Activated CD4-positive, alpha-beta memory T cell treated with anti-CD3 and anti-CD28 coated beads for 36 hours (primary cell): ENCODE data around the gene SLC25A39. TPM values are rescaled to one million over a fixed set of nuclear protein-coding genes. Genes with fewer than 3 reads are reported as not detected.
"Not testable (repeated sequence)": the region's sequence is repeated elsewhere in the genome, so short reads cannot be mapped to it uniquely, and the experiment has no call there.

Source experiments
- CTCF ChIA-PET: fragments of 350-600 bp; sonication (Branson Sonifier 250); formaldehyde crosslinking; loops from one replicate; lab custom pipeline; 2021; ENCODE audit warnings: antibody characterized with exemption, inconsistent platforms; lab: Charles Lee
- POLR2A ChIA-PET: fragments of 350-600 bp; sonication (Branson Sonifier 250); formaldehyde crosslinking; loops from one replicate; lab custom pipeline; 2021; ENCODE audit warnings: antibody characterized with exemption; lab: Charles Lee
- DNase-seq: peaks from one replicate; pipeline ENCODE4 v3.0.0-alpha.2; 2020
- H3K27ac Mint-ChIP-seq: one replicate; pipeline ENCODE4 v1.8.0; 2021; ENCODE audit warnings: mixed read lengths
- H3K27me3 Mint-ChIP-seq: one replicate; pipeline ENCODE4 v1.8.0; 2021; ENCODE audit warnings: mixed read lengths
- H3K36me3 Mint-ChIP-seq: one replicate; pipeline ENCODE4 v1.8.0; 2021; ENCODE audit warnings: mixed read lengths
- H3K4me1 Mint-ChIP-seq: one replicate; pipeline ENCODE4 v1.8.0; 2021; ENCODE audit warnings: low read depth, mixed read lengths
- H3K4me3 Mint-ChIP-seq: one replicate; pipeline ENCODE4 v1.8.0; 2021; ENCODE audit warnings: mild to moderate bottlenecking, mixed read lengths
- H3K9me3 Mint-ChIP-seq: one replicate; pipeline ENCODE4 v1.8.0; 2021; ENCODE audit warnings: mixed read lengths
- intact Hi-C: fragments of 100-400 bp; cut with micrococcal nuclease; formaldehyde crosslinking; loops from one replicate; pipeline ENCODE4 v1.15.1; 2023
- total RNA-seq, 2 experiments: library from RNA; stranded (reverse); gene quantifications; one replicate each; pipeline ENCODE4 v1.2.3, GENCODE V29; 2021

Gene SLC25A39
- total RNA-seq, 2 experiments from 2014 or later, result 121 to 122 TPM

DNA sequence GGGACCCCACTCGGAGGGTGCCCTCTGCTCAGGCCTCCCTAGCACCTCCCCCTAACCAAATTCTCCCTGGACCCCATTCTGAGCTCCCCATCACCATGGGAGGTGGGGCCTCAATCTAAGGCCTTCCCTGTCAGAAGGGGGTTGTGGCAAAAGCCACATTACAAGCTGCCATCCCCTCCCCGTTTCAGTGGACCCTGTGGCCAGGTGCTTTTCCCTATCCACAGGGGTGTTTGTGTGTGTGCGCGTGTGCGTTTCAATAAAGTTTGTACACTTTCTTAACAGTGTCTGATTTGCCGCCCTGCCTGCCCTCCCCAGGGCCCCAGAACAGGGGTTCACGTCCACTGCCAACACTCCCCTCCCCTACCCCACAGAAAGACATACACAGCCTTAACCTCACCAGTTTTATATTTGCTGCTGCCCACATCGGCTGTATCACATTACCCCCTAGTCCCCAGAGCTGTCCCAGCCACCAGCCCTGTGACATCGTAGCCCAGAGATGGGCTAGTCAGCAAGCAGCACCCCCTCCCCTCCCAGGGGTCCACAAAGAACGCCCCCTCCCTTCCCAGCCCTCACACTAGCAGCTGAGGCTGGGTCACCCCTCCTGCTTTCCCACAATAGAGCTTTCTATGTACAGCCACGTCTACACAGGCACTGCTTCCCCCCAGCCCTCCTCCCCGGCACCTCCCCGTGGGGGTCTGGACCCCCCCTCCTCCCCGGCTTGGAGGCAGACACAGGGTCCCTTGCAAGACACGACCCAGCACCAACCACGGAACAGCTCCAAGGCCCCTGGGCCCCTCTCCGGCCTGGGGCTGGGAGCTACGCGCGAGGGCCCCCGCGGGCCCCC, 28.4 kb upstream of the SLC25A39 start:
- CTCF ChIA-PET, result interaction anchor here (0.6 to 2.6 kb wide), 9 partner anchors 8 to 389 kb away, joined by 3 to 15 read pairs (median 5); partner anchors contain the start of genes FAM171A2 and GRN
- Mint-ChIP-seq H3K4me1 (peaks cover 10% of the 10 kb centered on the region), H3K27ac (no peak overlapping the region), H3K4me3 (peak overlapping the region; percentile 35), H3K36me3 (peaks cover 11% of the 10 kb centered on the region), H3K9me3 (no peaks in the 10 kb centered on the region), H3K27me3 (no peaks in the 10 kb centered on the region)
- intact Hi-C loops, result no loop called here
- DNase-seq, result no peak
- POLR2A ChIA-PET, result interaction anchor here (1.0 kb wide), 1 partner anchor 132 kb away, joined by 3 read pairs; no protein-coding TSS in a partner anchor

GRCh38 chr17:44351961-44352827, 27.6 kb upstream of the SLC25A39 start:
- DNase-seq, result no peak
- H3K4me1 Mint-ChIP-seq, result peaks cover 10% of the 10 kb centered on the region
- H3K9me3 Mint-ChIP-seq, result no peaks in the 10 kb centered on the region
- intact Hi-C loops, result no loop called here
- H3K4me3 Mint-ChIP-seq, result no peak overlapping the region
- CTCF ChIA-PET, result interaction anchor here (0.6 to 5.2 kb wide), 9 partner anchors 11 to 408 kb away, joined by 3 to 32 read pairs (median 6); partner anchors contain the start of gene FAM171A2
- POLR2A ChIA-PET, result no interaction called here
- no peak overlapping the region for H3K27ac Mint-ChIP-seq
- peaks cover 11% of the 10 kb centered on the region for H3K36me3 Mint-ChIP-seq
- H3K27me3 Mint-ChIP-seq, result no peaks in the 10 kb centered on the region

DNA sequence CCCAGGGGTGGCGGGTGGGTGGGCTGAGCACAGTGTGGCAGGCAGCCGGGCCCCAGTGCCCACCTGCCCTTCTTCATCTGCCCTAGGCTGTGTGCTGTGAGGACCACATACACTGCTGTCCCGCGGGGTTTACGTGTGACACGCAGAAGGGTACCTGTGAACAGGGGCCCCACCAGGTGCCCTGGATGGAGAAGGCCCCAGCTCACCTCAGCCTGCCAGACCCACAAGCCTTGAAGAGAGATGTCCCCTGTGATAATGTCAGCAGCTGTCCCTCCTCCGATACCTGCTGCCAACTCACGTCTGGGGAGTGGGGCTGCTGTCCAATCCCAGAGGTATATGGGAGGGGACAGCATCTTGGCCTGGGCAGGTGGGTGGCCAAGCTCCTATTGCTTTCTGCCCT, 26.8 kb upstream of the SLC25A39 start:
- Mint-ChIP-seq H3K27me3 (no peaks in the 10 kb centered on the region), H3K4me3 (no peak overlapping the region), H3K27ac (no peak overlapping the region), H3K9me3 (no peaks in the 10 kb centered on the region), H3K36me3 (peaks cover 11% of the 10 kb centered on the region), H3K4me1 (peaks cover 10% of the 10 kb centered on the region)
- intact Hi-C loops, result no loop called here
- no peak for DNase-seq
- ChIA-PET POLR2A (no interaction called here), CTCF (interaction anchor here (0.6 to 5.2 kb wide), 13 partner anchors 11 to 407 kb away, joined by 3 to 32 read pairs (median 4); partner anchors contain the start of genes FAM171A2 and TMUB2)

GRCh38 chr17:44350733-44351226, 26.2 kb upstream of the SLC25A39 start:
- POLR2A ChIA-PET, result interaction anchor here (1.2 kb wide), 2 partner anchors 130 to 141 kb away, joined by 4 to 5 read pairs; no protein-coding TSS in a partner anchor
- Mint-ChIP-seq H3K27ac (no peak overlapping the region), H3K4me3 (no peak overlapping the region), H3K27me3 (no peaks in the 10 kb centered on the region), H3K9me3 (no peaks in the 10 kb centered on the region), H3K4me1 (peaks cover 17% of the 10 kb centered on the region), H3K36me3 (peaks cover 11% of the 10 kb centered on the region)
- CTCF ChIA-PET, result interaction anchor here (0.8 to 5.2 kb wide), 16 partner anchors 9 to 280 kb away, joined by 3 to 32 read pairs (median 4); partner anchors contain the start of genes FAM171A2, HDAC5 and TMUB2
- peak; percentile 81 for DNase-seq
- intact Hi-C loops, result no loop called here

GRCh38 chr17:44349553-44350070, 25.0 kb upstream of the SLC25A39 start:
- Mint-ChIP-seq H3K4me1 (peaks cover 24% of the 10 kb centered on the region), H3K27ac (no peak overlapping the region), H3K27me3 (no peaks in the 10 kb centered on the region), H3K9me3 (no peaks in the 10 kb centered on the region), H3K4me3 (no peak overlapping the region), H3K36me3 (peaks cover 11% of the 10 kb centered on the region)
- intact Hi-C loops, result no loop called here
- no peak for DNase-seq
- ChIA-PET CTCF (interaction anchor here (0.6 to 5.2 kb wide), 14 partner anchors 8 to 226 kb away, joined by 3 to 32 read pairs (median 4); partner anchors contain the start of genes FAM171A2, HDAC5 and TMUB2), POLR2A (interaction anchor here (1.2 kb wide), 2 partner anchors 129 to 140 kb away, joined by 4 to 5 read pairs; no protein-coding TSS in a partner anchor)

DNA sequence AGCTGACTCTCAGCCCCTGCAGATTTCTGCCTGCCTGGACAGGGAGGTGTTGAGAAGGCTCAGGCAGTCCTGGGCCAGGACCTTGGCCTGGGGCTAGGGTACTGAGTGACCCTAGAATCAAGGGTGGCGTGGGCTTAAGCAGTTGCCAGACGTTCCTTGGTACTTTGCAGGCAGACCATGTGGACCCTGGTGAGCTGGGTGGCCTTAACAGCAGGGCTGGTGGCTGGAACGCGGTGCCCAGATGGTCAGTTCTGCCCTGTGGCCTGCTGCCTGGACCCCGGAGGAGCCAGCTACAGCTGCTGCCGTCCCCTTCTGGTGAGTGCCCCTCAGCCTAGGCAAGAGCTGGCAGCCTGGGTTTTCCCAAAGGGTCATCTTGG, 24.4 kb upstream of the SLC25A39 start:
- POLR2A ChIA-PET, result no interaction called here
- DNase-seq, result no peak
- no peaks in the 10 kb centered on the region for H3K27me3 Mint-ChIP-seq
- H3K4me1 Mint-ChIP-seq, result peaks cover 24% of the 10 kb centered on the region
- H3K4me3 Mint-ChIP-seq, result no peak overlapping the region
- intact Hi-C loops, result no loop called here
- peaks cover 11% of the 10 kb centered on the region for H3K36me3 Mint-ChIP-seq
- no peaks in the 10 kb centered on the region for H3K9me3 Mint-ChIP-seq
- H3K27ac Mint-ChIP-seq, result no peak overlapping the region
- CTCF ChIA-PET, result interaction anchor here (2.3 to 5.2 kb wide), 3 partner anchors 9 to 139 kb away, joined by 8 to 32 read pairs (median 19); no protein-coding TSS in a partner anchor

GRCh38 chr17:44348234-44348987, 23.8 kb upstream of the SLC25A39 start:
- H3K27me3 Mint-ChIP-seq, result no peaks in the 10 kb centered on the region
- peaks cover 24% of the 10 kb centered on the region for H3K4me1 Mint-ChIP-seq
- POLR2A ChIA-PET, result no interaction called here
- no peak overlapping the region for H3K4me3 Mint-ChIP-seq
- CTCF ChIA-PET, result interaction anchor here (0.6 to 5.2 kb wide), 5 partner anchors 10 to 225 kb away, joined by 3 to 32 read pairs (median 8); partner anchors contain the start of gene HDAC5
- intact Hi-C loops, result no loop called here
- H3K9me3 Mint-ChIP-seq, result no peaks in the 10 kb centered on the region
- H3K36me3 Mint-ChIP-seq, result peaks cover 11% of the 10 kb centered on the region
- DNase-seq, result peak; percentile 27
- no peak overlapping the region for H3K27ac Mint-ChIP-seq

- not testable (repeated sequence) for H3K9me3 Mint-ChIP-seq, H3K27me3 Mint-ChIP-seq
These were observed 22.8 kb upstream of the SLC25A39 start for GRCh38 chr17:44347206-44348055.

GRCh38 chr17:44346064-44346844, 21.6 kb upstream of the SLC25A39 start:
- no peaks in the 10 kb centered on the region for H3K9me3 Mint-ChIP-seq
- H3K27me3 Mint-ChIP-seq, result no peaks in the 10 kb centered on the region
- peak overlapping the region; percentile 82 for H3K4me3 Mint-ChIP-seq
- peaks cover 4% of the 10 kb centered on the region for H3K36me3 Mint-ChIP-seq
- no peak overlapping the region for H3K27ac Mint-ChIP-seq
- DNase-seq, result no peak
- intact Hi-C loops, result no loop called here
- ChIA-PET CTCF (interaction anchor here (0.6 to 2.7 kb wide), 22 partner anchors 9 to 432 kb away, joined by 3 to 28 read pairs (median 4); partner anchors contain the start of genes FAM171A2 and TMUB2), POLR2A (interaction anchor here (0.6 to 1.9 kb wide), 4 partner anchors 125 to 521 kb away, joined by 3 to 5 read pairs (median 4); partner anchors contain the start of gene TMUB2)
- peaks cover 21% of the 10 kb centered on the region for H3K4me1 Mint-ChIP-seq

More at GRCh38 chr17:44347206-44348055, 22.8 kb upstream of the SLC25A39 start:
- POLR2A ChIA-PET, H3K4me3 Mint-ChIP-seq, H3K27ac Mint-ChIP-seq, intact Hi-C loops, DNase-seq, H3K36me3 Mint-ChIP-seq: not testable (repeated sequence)
- H3K4me1 Mint-ChIP-seq, result peaks cover 21% of the 10 kb centered on the region
- CTCF ChIA-PET, result interaction anchor here (0.7 to 5.2 kb wide), 5 partner anchors 11 to 161 kb away, joined by 3 to 32 read pairs (median 6); partner anchors contain the start of genes FAM171A2 and TMUB2
